Stomach (tissue), 4 donors: Measurements from ENCODE around the gene RPL13A.

Experiments used
- EP300 ChIP-seq: sonication (generic); formaldehyde crosslinking; IDR thresholded peaks from one replicate; pipeline ENCODE4 v1.6.1; 2017; ENCODE audit warnings: antibody characterized with exemption
- POLR2A ChIP-seq, 4 donors: fragments of 450-650 bp; IDR thresholded peaks; one replicate each; pipeline ENCODE4 v1.6.1; 2016; ENCODE audit warnings: antibody characterized with exemption in 4 of 4, control low read depth in 2 of 4, mild to moderate bottlenecking in 1 of 4, moderate library complexity in 1 of 4
- POLR2AphosphoS5 ChIP-seq, 3 donors: sonication (generic); formaldehyde crosslinking; IDR thresholded peaks; one replicate each; pipeline ENCODE4 v1.6.1; 2016; ENCODE audit warnings: antibody characterized with exemption in 3 of 3
- TF ChIP-seq, protein P1 (sequence below), 7 experiments: fragments of 450-650 bp in 4 of 7; fragments of 200-600 bp in 3 of 7; sonication (generic) in 3 of 7; IDR thresholded peaks; one replicate each; pipeline ENCODE4 v1.5.1; 2016 to 2019; ENCODE audit warnings: antibody characterized with exemption in 7 of 7, control low read depth in 2 of 7, mild to moderate bottlenecking in 1 of 7

DNA sequence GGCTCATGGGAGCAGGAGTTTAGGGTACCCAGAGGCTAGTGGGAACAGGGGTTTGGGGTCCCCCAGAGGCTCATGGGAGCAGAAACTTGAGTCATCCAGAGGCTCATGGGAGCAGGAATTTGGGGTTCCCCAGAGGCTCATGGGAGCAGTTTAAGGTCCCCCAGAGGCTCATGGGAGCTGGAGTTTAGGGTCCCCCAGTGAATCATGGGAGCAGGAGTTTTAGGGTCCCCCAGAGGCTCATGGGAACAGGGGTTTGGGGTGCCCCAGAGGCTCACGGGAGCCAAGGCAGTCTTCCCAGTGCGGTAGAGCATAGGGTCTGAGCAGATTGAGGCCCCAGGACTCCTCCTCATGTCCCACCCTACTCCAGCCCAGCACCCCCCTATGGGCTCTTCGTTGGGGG, 22.0 kb upstream of the RPL13A start:
- TF ChIP-seq, protein P1, sequence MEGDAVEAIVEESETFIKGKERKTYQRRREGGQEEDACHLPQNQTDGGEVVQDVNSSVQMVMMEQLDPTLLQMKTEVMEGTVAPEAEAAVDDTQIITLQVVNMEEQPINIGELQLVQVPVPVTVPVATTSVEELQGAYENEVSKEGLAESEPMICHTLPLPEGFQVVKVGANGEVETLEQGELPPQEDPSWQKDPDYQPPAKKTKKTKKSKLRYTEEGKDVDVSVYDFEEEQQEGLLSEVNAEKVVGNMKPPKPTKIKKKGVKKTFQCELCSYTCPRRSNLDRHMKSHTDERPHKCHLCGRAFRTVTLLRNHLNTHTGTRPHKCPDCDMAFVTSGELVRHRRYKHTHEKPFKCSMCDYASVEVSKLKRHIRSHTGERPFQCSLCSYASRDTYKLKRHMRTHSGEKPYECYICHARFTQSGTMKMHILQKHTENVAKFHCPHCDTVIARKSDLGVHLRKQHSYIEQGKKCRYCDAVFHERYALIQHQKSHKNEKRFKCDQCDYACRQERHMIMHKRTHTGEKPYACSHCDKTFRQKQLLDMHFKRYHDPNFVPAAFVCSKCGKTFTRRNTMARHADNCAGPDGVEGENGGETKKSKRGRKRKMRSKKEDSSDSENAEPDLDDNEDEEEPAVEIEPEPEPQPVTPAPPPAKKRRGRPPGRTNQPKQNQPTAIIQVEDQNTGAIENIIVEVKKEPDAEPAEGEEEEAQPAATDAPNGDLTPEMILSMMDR (IDR thresholded peaks at IDR 0.05) = no peak
- TF ChIP-seq POLR2A (IDR thresholded peaks at IDR 0.05) = no peak
- no peak for TF ChIP-seq POLR2AphosphoS5 (IDR thresholded peaks at IDR 0.05)
- no peak for TF ChIP-seq EP300
